Activated CD8-positive, alpha-beta memory T cell treated with anti-CD3 and anti-CD28 coated beads, Interleukin-2, amount 50 U/mL, for 48 hours (primary cell): ENCODE data around the gene ZNG1A.
A peak's percentile ranks its signal among the peaks of the same experiment; 100 is the strongest.
"Not testable (repeated sequence)": the region's sequence is repeated elsewhere in the genome, so short reads cannot be mapped to it uniquely, and the experiment has no call there.

Source experiments
- DNase-seq: peaks from one replicate; pipeline ENCODE4 v3.0.0-alpha.2; 2020

The ZNG1A gene

DNA sequence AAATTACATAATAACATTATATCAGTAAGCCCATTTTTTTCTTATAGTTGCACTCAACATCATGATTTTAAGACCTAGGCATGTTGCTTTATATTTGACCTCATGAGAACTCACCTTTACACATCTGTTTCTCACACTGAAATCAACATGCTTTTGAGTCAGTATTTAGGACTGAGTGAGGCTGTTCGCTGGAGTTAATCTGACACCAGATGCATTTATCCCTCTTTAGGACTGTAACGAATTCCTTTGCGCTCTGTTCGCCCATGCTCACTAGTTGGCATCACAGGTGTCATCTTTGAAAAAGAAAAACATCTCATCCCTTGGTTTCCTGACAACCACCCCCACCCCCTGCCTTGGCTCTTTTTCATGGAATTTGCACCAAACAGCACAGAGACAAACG, 84.9 kb downstream of the ZNG1A start:
- DNase-seq = not testable (repeated sequence)

DNA sequence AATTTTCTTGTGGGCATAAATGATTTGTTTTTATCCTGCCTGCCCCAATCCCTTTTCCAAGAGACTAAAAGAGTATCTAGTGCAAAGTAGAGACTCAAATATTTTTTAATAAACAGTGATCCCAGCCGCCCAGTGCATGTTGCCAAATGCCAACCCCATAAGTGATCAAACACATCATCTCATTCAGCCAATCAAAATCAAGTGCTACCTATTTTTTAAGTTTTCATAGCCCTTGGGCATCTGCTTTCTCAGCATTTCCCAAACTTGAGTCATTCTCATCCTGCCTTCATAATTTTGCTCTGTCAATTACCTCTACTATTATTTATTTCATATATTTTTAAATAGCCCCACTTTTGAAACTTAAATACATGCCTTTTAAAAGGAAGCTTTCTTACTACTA, 88.0 kb downstream of the ZNG1A start:
- DNase-seq = not testable (repeated sequence)

DNA sequence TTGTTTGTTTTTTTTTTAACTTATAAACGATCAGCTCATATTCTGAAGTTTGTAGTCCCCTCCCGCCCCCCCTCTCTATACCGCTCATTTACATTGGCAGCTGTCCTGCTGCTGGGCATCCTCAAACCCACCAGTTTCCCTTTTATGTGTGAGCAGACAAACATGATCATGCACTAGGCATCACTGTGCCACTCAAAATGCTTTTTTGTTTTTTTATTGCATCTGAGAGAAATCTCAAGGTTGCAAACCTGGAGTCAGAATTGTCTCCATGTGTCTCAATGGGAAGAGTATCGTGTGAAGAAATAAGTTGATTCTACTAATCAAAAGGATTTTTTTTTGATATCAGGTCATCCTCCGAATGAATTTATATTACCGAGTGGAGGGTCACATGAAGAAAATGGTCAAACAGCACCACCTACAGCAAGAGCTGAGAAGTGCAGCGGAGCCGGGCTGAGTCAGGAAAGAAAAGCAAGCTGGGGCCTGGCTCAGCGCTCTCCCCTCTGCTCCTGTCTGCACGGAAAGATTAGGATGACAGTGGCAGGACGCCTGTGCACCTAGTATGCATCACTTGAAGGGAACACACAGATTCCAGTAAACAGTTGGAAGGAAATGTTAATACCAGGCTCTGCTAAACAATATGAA, 90.3 kb downstream of the ZNG1A start:
- DNase-seq = not testable (repeated sequence)

GRCh38 chr9:87860-88259, 91.0 kb downstream of the ZNG1A start:
- DNase-seq = not testable (repeated sequence)

GRCh38 chr9:87105-87504, 91.8 kb downstream of the ZNG1A start:
- not testable (repeated sequence) for DNase-seq

DNA sequence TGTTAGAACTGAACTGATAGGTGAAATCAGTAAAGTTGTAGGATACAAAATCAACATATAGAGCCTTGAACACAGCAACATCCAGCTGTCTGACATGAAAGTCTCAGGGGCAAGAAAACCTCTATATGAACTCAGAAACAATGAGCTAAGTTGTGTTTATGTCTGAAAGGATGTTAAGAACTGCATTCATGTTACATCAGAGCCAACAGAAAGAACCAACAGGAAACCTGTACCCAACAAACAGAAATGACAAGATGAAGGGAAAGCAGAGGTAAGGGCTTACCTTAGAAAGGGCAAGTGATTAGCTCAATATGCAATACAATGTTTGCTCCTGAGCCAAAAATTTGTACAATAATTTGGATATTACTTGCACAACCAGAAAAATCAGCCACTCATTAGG, 92.2 kb downstream of the ZNG1A start:
- DNase-seq = not testable (repeated sequence)

GRCh38 chr9:82932-83689, 95.7 kb downstream of the ZNG1A start:
- not testable (repeated sequence) for DNase-seq

- DNase-seq = not testable (repeated sequence)
Observed at GRCh38 chr9:78333-78732, 100.5 kb downstream of the ZNG1A start.

- DNase-seq = not testable (repeated sequence)
Observed at GRCh38 chr9:76389-76788, 102.5 kb downstream of the ZNG1A start.

DNA sequence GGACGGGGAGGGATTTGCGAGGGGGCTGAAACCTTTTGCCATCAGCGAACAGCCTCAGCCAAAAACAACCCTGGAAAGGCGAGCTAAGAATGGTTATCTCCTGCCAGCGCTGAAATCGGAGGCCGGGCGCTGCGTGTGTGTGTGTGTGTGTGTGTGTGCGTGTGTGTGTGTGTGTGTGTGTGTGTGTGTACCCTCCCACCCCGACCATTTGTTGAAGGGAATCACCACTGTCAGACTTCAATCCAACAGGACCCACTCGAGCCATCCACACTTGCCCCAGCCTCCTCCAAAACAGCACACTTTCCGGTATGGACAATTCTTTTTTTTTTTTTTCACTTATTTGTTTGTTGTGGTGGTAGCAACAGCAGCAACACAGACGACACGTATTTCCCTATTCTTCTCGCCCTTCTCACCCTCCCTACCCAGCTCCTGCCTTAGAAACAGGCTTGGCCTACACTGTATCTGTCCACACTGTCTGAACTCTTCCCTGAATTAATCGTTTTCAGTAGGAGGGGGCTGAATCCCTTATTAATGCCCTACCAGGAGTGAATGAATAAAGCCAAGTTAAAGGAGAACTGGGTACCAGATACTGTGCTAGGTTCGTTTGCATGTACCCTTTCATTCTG, 104.8 kb downstream of the ZNG1A start:
- not testable (repeated sequence) for DNase-seq

DNA sequence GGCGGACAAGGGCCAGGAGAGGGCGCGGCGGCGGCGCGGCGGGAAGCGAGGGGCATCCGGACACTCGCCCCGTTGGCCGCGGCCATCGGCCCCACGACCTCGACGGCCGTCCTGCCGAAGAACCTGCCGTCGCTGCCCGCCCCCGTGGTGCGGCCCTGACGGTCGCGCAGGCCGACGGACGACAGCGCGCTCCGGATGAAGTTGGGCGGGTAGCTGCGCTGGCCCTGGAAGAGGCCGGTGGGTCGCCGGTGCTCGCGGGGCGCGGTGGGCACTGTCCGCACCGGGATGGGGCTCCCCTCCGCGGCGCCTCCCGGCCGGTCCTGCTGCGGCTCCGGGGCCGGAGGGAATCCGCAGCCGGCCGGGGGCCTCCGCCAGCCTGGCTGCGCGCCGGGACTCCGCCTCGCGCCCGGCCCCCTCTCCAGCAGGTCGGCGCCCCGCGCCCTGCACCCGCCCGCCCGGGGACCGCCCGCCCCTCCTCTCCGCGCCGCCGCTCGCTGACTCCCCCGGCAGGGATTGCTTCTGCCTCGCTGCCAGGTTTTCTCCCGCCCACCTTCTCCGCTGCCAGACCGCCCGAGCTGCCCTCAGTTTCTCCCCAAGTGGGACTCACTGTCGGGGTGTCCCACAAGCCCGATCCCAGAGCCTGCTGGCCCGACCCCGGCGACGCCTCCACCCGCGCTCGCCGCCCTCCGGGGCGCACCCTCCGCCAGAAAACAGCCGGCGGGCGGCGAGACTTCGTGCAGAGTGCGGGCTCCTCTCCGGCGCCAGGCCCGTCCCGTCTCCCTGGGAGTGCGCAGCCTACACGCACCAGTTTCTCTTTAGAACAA, 105.6 kb downstream of the ZNG1A start:
- DNase-seq = peak; percentile 61
